KBM-7 (cell line): ENCODE results near the gene ADNP2.
"Not testable (repeated sequence)": the region's sequence is repeated elsewhere in the genome, so short reads cannot be mapped to it uniquely, and the experiment has no call there.

Experiments
- DNase-seq: peaks from one replicate; pipeline ENCODE4 v3.0.0-alpha.2; 2015
- in situ Hi-C: fragments of 300-500 bp; cut with MboI; formaldehyde crosslinking; loops from 2 replicates; pipeline ENCODE4 v1.14.3; 2020; ENCODE audit warnings: low sequenced_read_pairs, low pct_unique_long_range_greater_than_20kb, mixed read lengths

Gene ADNP2

GRCh38 chr18:80140455-80140985 lies 31.5 kb downstream of the ADNP2 start:
- in situ Hi-C loops, result no loop called here

DNA sequence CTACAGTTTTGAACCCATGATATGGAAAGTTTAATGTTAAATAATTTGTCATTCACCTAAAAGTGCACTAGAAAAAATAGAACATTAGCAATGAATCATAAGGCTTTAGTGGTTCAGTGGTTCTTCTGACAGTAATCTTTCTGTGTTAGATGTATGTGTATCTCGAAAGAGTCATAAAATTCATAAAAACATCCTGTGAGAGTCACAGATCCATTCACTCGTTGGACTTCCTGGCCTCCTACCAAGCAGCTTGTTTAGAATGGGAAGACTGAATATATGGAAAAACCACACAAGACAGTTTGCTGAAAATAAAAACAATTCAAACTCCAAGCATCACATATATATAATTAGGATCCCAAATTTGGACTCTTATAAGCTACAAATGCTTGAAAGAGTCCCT lies 34.8 kb downstream of the ADNP2 start:
- in situ Hi-C loops, result no loop called here
- DNase-seq, result no peak

More at GRCh38 chr18:80140455-80140985, 31.5 kb downstream of the ADNP2 start:
- no peak for DNase-seq

GRCh38 chr18:80145196-80145804 lies 36.2 kb downstream of the ADNP2 start:
- in situ Hi-C loops, result no loop called here
- no peak for DNase-seq

DNA sequence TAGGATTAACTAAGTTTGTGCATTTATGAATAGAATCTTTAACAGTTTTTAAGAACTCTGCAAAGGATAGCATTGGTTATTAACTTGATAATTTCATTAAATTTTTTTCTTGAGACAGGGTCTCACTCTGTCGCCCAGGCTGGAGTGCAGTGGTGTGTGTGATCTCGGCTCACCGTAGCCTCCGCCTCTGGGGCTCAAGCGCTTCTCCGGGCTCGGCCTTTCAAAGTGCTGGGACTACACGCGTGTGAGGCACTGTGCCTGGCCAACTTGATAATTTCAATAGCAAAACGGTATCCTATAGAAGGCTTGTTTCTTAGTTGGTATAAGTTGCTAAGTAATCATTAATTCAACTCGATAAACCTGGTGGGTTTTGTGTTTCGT lies 38.0 kb downstream of the ADNP2 start:
- no peak for DNase-seq

DNA sequence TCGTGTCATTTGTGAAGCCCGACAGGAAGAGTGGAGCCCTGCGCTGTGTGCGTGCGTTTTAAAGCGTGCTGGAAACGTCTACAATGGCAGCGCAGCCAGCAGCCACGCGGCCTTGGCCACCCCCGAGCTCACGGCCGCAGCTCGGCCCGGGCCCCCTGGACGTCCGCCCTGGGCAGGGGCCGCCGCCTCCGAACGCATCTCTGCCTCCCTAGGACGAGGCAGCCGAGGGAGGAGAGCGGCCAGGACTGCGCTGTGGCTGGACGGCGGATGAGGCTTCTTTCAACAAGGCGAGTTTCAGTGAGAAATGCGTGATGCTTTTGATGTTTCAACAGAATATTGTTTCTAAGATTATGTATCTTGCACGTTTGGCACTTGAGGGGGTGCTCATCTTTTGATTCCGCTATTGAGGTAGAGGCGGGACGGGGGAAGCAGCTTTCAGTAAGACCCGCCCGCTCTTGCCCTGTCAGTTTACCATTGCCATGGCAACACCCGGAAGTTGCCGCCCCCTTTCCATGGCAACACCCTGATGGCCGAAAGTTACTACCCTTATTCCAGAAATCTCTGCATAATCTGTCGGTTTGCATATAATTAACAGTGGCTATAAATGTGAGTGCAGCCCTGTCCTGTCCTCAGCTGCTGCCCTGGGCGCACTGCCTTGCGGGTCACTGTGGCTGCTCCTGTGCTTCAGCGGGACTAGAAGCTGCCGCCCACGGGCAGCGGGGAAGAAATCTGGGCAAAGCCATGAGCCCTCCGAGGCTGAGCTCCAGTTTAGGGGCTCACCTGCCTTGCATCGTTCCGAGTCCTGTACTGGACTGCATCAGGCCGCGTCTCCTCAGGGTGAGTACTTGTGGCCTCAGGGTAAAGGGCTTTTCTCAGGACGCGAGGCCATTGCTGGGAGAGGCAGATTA lies 38.6 kb downstream of the ADNP2 start:
- in situ Hi-C loops, result no loop called here
- DNase-seq, result no peak

More for the DNA sequence above, 38.0 kb downstream of the ADNP2 start:
- in situ Hi-C loops, result no loop called here

- in situ Hi-C loops, result no loop called here
- DNase-seq, result no peak
These were observed 39.5 kb downstream of the ADNP2 start for GRCh38 chr18:80148326-80149199.

GRCh38 chr18:80149667-80150066 lies 40.6 kb downstream of the ADNP2 start:
- in situ Hi-C loops, result no loop called here
- DNase-seq, result no peak

- in situ Hi-C loops, result no loop called here
- DNase-seq, result peak; percentile 54
These were observed 45.2 kb downstream of the ADNP2 start for GRCh38 chr18:80154293-80154692.

DNA sequence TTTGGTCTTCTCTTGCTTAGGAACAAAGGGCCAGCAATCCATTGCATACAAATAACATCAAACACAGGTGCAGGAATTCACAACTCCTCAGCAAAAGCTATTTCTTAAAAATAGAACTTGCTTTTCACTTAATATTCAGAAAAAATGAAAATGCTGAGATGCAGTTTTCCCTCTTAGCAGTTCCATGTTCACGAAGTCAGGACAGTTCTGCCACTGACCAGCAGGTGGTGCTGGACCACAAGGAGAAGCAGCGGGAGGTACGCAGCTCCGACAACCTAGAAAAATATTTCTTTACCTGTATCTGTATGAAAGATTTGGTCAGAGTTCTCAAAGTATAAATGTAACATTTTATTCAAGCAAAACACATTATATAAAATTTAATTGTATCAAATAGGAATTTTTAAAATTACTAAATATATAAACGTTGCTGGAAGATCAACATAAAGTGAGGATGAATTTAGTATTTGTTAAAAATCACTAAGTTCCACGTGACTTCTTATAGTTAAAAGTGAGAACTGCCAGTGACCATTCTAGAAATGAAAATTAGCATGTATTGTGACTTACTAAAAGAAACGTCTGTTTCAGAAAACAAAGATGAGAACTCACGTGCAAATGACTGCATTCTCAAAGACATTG lies 48.8 kb downstream of the ADNP2 start:
- in situ Hi-C loops, result no loop called here
- DNase-seq, result peak; percentile 81

DNA sequence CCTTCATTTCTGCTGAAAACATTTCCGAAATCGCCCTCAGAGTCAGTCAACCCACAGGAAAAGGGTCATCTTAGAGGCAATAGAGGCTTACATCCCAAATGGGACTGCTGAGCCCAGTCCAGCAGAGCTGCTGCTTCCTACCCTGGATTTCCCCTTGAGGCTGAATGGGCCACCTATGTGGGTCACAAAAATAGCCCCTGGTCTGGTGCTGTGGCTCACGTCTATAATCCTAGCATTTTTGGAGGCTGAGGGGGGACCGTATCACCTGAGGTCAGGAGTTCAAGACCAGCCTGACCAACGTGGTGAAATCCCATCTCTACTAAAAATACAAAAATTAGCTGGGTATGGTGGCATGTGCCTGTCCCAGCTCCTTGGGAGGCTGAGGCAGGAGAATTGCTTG lies 49.3 kb downstream of the ADNP2 start:
- DNase-seq, result no peak
- in situ Hi-C loops, result no loop called here

- in situ Hi-C loops, result no loop called here
- DNase-seq, result no peak
These were observed 50.9 kb downstream of the ADNP2 start for GRCh38 chr18:80159713-80160636.

GRCh38 chr18:80161781-80162417 lies 52.8 kb downstream of the ADNP2 start:
- in situ Hi-C loops, result no loop called here
- no peak for DNase-seq

- in situ Hi-C loops, result no loop called here
- no peak for DNase-seq
These were observed 54.1 kb downstream of the ADNP2 start for GRCh38 chr18:80163183-80163582.

GRCh38 chr18:80164727-80165355 lies 55.8 kb downstream of the ADNP2 start:
- in situ Hi-C loops, result not testable (repeated sequence)
- DNase-seq, result peak; percentile 77

DNA sequence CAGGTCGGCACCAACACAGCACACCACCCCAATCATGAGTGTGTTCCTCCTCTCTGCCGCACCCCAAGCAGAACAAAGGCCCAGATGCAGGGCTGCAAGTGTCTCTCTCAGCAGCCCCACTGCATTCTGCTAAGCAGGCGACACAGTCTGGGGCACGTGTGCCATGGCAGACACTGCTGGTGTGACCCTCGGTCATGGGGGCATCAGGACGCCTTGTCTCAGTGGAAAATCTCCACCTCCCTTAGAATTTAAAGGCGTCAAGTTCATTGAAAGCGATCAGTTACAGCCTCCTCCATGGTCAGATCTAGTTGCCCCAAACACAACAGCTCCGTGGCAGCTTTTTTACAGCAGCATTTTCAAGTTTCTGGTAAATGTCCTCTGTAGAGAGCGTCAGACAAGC lies 57.2 kb downstream of the ADNP2 start:
- no peak for DNase-seq
- in situ Hi-C loops, result no loop called here

DNA sequence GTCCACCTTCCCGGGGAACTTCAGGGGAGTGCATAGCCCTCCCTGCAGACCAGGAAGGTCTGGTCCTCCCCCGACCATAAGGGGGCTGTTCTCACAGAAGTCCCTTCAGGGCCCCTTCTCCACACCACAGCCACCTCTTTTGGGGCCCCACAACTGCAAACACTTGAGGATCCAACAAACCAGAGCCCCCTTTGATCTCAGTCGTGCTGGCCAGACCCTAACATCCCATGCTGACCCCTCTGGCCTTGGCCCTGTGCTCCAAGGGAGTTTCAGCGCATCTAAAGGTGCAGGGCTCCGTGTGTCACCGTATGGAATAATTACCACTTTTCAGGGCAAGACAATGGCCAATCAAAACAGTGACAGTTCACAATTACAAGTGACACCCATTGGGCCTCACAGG lies 57.7 kb downstream of the ADNP2 start:
- in situ Hi-C loops, result no loop called here
- DNase-seq, result no peak

DNA sequence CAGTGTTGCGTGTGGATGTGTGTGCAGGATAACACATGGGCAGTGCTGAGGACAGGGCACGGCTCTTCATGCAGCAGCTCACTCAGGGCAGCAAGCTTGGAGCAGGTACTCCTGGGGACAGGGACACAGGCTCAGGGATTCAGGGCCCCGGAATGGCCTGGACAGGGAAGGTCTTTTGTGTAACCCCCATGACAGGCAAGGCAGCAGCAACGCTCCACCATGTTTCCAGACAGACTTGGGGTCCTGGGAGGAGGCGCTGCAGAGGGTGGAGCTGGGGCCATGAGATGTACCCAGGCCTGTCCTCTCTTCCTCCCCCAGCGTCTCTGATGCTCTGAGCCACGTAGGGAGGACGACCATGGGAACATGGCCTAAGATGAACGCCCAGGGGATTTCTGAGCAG lies 58.3 kb downstream of the ADNP2 start:
- no peak for DNase-seq
- in situ Hi-C loops, result no loop called here
